ENCODE measurements around the gene INSR.
A peak's percentile ranks its signal among the peaks of the same experiment; 100 is the strongest.

The INSR gene

DNA sequence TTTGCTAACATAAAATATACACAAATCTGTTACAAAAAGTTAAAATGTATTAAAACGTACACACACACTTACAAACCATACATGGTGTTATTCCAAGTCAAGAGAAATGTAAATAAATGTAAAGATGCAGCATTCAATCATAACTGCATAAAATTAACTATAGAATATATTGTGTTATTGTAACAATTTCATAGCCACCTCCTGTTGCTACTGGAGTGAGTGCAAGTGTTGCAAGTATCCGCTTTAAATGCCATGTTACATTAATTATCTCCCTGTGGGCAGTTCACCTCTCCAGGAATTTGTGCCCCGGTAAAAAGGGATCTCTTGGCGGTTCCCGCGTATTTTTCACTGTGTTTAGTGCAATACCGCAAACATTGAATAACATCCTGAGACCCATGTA is 3.5 kb upstream of the INSR start:
- no peak overlapping the region for H3K4me3 ChIP-seq (ENCODE audit: low read depth, low read length)
- no peak for DNase-seq (ENCODE audit: low read depth)
- TF ChIP-seq, protein P1, sequence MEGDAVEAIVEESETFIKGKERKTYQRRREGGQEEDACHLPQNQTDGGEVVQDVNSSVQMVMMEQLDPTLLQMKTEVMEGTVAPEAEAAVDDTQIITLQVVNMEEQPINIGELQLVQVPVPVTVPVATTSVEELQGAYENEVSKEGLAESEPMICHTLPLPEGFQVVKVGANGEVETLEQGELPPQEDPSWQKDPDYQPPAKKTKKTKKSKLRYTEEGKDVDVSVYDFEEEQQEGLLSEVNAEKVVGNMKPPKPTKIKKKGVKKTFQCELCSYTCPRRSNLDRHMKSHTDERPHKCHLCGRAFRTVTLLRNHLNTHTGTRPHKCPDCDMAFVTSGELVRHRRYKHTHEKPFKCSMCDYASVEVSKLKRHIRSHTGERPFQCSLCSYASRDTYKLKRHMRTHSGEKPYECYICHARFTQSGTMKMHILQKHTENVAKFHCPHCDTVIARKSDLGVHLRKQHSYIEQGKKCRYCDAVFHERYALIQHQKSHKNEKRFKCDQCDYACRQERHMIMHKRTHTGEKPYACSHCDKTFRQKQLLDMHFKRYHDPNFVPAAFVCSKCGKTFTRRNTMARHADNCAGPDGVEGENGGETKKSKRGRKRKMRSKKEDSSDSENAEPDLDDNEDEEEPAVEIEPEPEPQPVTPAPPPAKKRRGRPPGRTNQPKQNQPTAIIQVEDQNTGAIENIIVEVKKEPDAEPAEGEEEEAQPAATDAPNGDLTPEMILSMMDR (IDR thresholded peaks at IDR 0.05; ENCODE audit: low read depth, low read length, missing control alignments), result no peak

DNA sequence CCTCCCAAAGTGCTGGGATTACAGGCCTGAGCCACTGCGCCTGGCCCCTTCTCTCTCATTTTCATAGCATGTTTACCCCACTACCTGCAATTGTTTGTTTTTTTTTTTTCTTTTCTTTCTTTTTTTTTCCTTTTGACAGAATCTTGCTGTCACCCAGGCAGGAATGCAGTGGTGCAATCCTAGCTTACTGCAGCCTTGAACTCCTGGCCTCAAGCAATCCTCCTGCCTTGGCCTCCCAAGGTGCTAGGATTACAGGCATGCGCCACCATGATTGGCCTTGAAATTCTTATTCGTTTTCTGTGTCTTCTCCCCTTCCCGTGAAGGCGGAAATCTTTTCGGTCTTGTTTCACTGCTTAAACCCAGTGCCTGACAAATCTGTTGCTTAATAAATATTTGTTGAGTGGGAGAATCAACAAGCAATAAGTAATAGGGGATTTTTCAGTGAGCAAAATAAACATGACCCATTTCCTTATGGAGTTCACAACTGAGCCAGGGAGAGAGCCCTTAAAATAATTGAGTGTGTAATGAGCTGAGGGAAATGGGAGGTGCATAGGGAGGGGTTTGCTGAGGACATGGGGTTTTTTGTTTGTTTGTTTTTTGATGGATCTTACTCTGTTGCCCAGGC is 1.8 kb upstream of the INSR start:
- TF ChIP-seq, protein P1 (IDR thresholded peaks at IDR 0.05; ENCODE audit: low read depth, low read length, missing control alignments), result no peak
- H3K4me3 ChIP-seq (ENCODE audit: low read depth, low read length), result no peak overlapping the region
- DNase-seq (ENCODE audit: low read depth), result no peak

DNA sequence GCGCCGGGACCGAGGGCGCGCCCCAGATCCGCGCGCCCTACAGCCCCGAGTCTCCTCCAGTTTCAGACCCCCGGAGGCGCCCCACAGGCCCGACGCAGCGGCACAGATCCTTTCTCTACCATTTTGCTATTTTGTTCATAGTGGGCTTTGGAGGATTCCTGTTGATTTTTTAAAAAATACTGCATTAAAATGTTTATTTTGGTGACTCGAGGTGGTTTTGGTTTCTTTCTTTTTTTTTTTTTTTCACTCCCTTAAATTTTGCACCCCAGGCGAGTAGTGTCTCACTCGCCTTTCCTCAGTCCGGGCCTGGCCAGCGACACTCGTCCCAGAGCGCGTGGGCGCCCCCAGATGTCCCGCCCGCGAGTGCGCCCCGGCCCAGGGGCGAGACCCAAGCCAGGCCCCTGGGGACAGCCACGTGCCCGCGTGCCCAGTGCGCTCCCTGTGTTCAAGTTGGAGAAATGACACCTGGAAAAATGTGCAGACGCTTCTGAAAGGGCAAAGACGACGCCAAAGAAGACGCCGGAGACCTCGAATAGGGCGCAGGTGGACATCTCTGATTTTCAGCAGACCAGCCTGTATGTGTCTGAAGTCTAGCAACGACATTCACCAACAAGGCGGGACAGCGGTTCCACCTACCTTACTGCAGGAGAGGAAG is 471 bp upstream of the INSR start:
- TF ChIP-seq, protein P1 (IDR thresholded peaks at IDR 0.05; ENCODE audit: low read depth, low read length, missing control alignments), result peak; percentile 36
- peak overlapping the region; percentile 71 for H3K4me3 ChIP-seq (ENCODE audit: low read depth, low read length)
- DNase-seq (ENCODE audit: low read depth), result no peak

DNA sequence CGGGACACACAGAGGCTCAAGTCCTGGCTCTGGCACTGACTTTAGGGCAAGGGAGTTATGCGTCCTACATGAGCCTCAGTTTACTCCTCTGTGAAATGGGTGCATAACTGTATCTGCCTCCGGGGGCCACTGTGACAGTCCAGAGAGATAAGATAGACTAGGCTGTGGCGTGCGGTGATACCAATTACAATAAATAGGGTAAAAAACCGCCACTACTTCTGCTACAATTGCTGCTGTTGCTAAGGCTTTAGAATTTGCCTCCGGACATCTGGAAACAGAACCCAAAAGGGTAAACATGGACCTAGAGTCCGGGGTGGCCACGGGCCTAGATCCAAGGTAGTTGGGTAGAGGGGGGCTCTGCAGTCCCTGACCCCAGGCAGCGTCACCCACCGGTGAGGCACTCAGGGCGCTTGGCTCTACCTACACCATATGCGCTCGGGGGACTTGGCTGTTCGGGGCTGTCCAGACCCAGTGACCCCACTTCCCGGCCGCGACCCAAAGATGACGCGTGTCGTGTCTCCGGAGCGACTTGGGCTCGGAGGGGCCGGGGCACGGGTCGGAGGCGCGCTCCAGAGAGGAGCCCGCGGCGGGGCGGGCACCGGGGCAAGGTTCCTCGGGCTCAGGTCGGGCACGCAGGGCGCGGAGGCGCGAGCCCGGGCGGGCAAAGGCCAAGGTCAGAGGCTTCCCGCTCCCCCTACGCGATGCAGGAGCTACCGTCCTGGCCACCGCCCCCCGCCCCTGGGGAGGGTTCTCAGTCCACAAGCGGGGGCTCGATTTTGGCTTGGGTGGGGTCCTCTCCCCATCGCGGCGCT is 1.1 kb downstream of the INSR start:
- TF ChIP-seq, protein P1 (IDR thresholded peaks at IDR 0.05; ENCODE audit: low read depth, low read length, missing control alignments), result no peak
- H3K4me3 ChIP-seq (ENCODE audit: low read depth, low read length), result peak overlapping the region; percentile 71
- no peak for DNase-seq (ENCODE audit: low read depth)

DNA sequence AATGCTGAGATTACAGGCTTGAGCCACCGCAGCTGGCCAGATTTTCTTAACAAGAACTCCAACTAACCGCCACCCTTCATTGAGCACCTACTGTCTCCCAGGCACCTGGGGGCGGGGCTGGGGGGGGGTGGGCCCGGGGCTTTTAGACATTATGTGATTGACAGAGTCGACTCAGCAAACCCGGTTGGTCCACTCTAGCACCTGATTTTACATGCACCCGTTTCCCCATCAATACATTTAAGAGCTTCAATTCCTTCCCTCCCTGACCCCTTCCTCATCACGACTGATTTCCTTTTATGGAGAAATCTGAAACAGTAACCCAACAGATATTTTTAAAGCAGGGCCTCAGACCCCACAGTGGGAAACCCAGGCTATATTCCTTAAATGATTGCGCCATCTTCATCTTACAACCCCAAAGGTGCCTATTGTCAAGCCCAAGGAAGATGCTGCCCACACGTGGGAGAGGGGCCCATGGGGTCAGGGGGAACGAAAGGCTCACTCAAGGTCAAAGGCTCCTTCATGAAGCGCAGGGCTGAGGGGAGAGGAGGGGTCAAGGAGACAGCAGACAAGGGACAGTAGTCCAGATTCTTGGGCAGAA is 1.8 kb downstream of the INSR start:
- TF ChIP-seq, protein P1 (IDR thresholded peaks at IDR 0.05; ENCODE audit: low read depth, low read length, missing control alignments), result no peak
- no peak for DNase-seq (ENCODE audit: low read depth)
- peak overlapping the region; percentile 71 for H3K4me3 ChIP-seq (ENCODE audit: low read depth, low read length)

DNA sequence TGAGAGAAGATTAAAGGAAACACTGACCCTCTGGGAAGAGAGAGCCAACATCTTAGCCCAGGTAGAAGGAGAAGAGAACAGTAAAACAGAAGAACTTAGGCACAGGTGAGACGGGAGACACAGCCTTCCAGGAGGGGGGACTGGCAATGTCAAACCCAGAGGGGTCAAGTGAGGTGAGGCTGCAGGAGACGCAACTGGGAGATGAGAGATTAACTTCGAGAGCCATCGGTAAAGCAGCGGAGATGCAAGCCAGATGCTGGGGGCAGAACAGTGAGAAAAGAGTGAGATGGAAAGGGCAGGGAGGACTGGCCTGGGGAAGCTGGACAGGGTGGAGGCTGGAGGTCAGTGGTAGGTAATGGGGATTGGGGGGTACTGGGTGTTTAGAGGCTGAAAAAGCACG is 5.2 kb downstream of the INSR start:
- no peak overlapping the region for H3K4me3 ChIP-seq (ENCODE audit: low read depth, low read length)
- TF ChIP-seq, protein P1 (IDR thresholded peaks at IDR 0.05; ENCODE audit: low read depth, low read length, missing control alignments), result no peak
- DNase-seq (ENCODE audit: low read depth), result no peak
